Vein endothelial cell (primary cell): ENCODE measurements around the gene TMEM120A. TPM values are rescaled to one million over a fixed set of nuclear protein-coding genes. Genes with fewer than 3 reads are reported as not detected.

Experiments used
- small RNA-seq: library from RNA; depleted of rRNA; stranded (forward); fragments of <200 nt; gene quantifications from one replicate; pipeline ENCODE3, GENCODE V24; 2012
- total RNA-seq: library from RNA; depleted of rRNA; stranded (reverse); fragments of >200 nt; gene quantifications from 2 replicates; pipeline ENCODE4 v1.2.3, GENCODE V29; 2012

The TMEM120A gene
- 19.7 and 33.0 TPM in 2 replicates for total RNA-seq

GRCh38 chr7:75994388-75995051 lies at the start of gene TMEM120A:
TSS of gene TMEM120A (minus strand) at chr7:75994595. CDS start at chr7:75994570, 25 bp downstream.

Small RNA genes within 50 kb of the gene (small RNA-seq; reads per million reads assigned to genes)
- gene SNORA14A: 11.2 reads per million, percentile 96 among the genes with 10 or more reads in this experiment

Other genes with a start within 250 kb of the TMEM120A start
- not detected in 2 replicates for gene CCL26, start 222.4 kb downstream of the TMEM120A start, total RNA-seq
- not detected in 2 replicates for gene CCL24, start 180.8 kb downstream of the TMEM120A start, total RNA-seq
- gene RHBDD2, start 115.6 kb downstream of the TMEM120A start, total RNA-seq: 26.8 and 36.3 TPM in 2 replicates
- 47.0 and 52.9 TPM in 2 replicates for gene POR, start 79.4 kb downstream of the TMEM120A start, total RNA-seq
- gene STYXL1, start 53.4 kb upstream of the TMEM120A start, total RNA-seq: 31.0 and 32.3 TPM in 2 replicates
- gene MDH2, start 53.5 kb upstream of the TMEM120A start, total RNA-seq: 43.3 and 56.2 TPM in 2 replicates
- 0.67 and 2.6 TPM in 2 replicates for gene SRRM3, start 207.3 kb upstream of the TMEM120A start, total RNA-seq